Loucy (cell line): Measurements from ENCODE around the gene IGSF9B.

Experiments
- H2AFZ ChIP-seq: fragments of 200-600 bp; sonication (generic); 2 replicates; pipeline ENCODE4 v1.6.0; 2016; ENCODE audit warnings: antibody characterized with exemption, mild to moderate bottlenecking, low read length, moderate library complexity
- H3F3A ChIP-seq: fragments of 200-600 bp; 2 replicates; pipeline ENCODE4 v1.6.0; 2016; ENCODE audit warnings: antibody characterized with exemption, low read depth, mild to moderate bottlenecking
- H3K27me3 ChIP-seq: fragments of 200-600 bp; sonication (generic); 2 replicates; pipeline ENCODE4 v1.6.1; 2014; ENCODE audit warnings: low read length, mild to moderate bottlenecking; ENCODE audit not compliant: insufficient read depth, poor library complexity, severe bottlenecking
- H3K36me3 ChIP-seq: fragments of 200-600 bp; sonication (generic); 2 replicates; pipeline ENCODE4 v1.6.1; 2016; ENCODE audit warnings: low read length; ENCODE audit not compliant: insufficient read depth
- H3K4me1 ChIP-seq: fragments of 200-600 bp; sonication (generic); 2 replicates; pipeline ENCODE4 v1.5.1; 2014; ENCODE audit warnings: low read length, mild to moderate bottlenecking; ENCODE audit not compliant: insufficient read depth, poor library complexity, severe bottlenecking
- H3K4me2 ChIP-seq: fragments of 200-600 bp; sonication (generic); 2 replicates; pipeline ENCODE4 v1.6.0; 2014; ENCODE audit warnings: antibody characterized with exemption, low read length, low read depth, mild to moderate bottlenecking; ENCODE audit not compliant: poor library complexity, severe bottlenecking
- H3K4me3 ChIP-seq: fragments of 200-600 bp; sonication (generic); 2 replicates; pipeline ENCODE4 v1.5.1; 2014; ENCODE audit warnings: low read length, mild to moderate bottlenecking, mixed read lengths; ENCODE audit not compliant: poor library complexity, severe bottlenecking
- H3K79me2 ChIP-seq: fragments of 200-600 bp; sonication (generic); 2 replicates; pipeline ENCODE4 v1.6.1; 2014; ENCODE audit warnings: low read length; ENCODE audit not compliant: insufficient read depth
- H3K9ac ChIP-seq: fragments of 200-600 bp; sonication (generic); 2 replicates; pipeline ENCODE4 v1.6.0; 2014; ENCODE audit warnings: mild to moderate bottlenecking, low read depth, low read length, moderate library complexity; ENCODE audit not compliant: poor library complexity, severe bottlenecking
- H3K9me2 ChIP-seq: fragments of 200-600 bp; sonication (generic); replicated peaks from 2 replicates; pipeline ENCODE4 v1.6.1; 2016; ENCODE audit warnings: low read depth, low read length, mixed read lengths
- H3K9me3 ChIP-seq: fragments of 200-600 bp; sonication (generic); 2 replicates; pipeline ENCODE4 v1.6.1; 2014; ENCODE audit warnings: mild to moderate bottlenecking, antibody characterized with exemption, low read length, low read depth; ENCODE audit not compliant: insufficient read depth
- H4K20me1 ChIP-seq: fragments of 200-600 bp; sonication (generic); 2 replicates; pipeline ENCODE4 v1.6.0; 2014; ENCODE audit warnings: antibody characterized with exemption, low read length, mild to moderate bottlenecking; ENCODE audit not compliant: insufficient read depth, poor library complexity, severe bottlenecking
- EZH2phosphoT487 ChIP-seq: fragments of 200-600 bp; IDR thresholded peaks from 2 replicates; pipeline ENCODE4 v1.6.1; 2018; ENCODE audit warnings: antibody characterized with exemption, mild to moderate bottlenecking, moderate library complexity, borderline replicate concordance
- TF ChIP-seq, protein P1 (sequence below): fragments of 200-600 bp; sonication (generic); conservative IDR thresholded peaks from 2 replicates; pipeline ENCODE4 v1.5.1; 2014; ENCODE audit warnings: mild to moderate bottlenecking, antibody characterized with exemption, low read length

The IGSF9B gene

DNA sequence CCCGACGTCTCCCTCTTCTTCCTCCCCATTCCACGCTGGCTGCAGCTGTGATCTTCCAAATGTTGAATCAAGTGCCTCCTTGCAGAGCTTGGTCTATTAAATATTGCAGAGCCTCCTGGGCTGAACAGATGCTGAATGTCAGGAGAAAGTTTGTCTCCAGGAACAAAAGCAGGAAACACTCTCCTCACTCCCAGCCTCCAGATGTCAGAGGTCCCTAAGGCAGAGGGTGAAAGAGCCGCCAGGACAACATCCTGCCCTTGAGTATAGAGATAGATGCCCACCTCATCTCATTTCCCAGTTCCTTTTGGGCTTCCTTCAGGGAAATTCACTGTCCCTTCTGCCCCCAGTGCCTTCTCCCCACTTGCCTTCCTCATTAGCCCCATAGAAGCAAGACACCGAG, 40.8 kb upstream of the IGSF9B start:
- TF ChIP-seq EZH2phosphoT487, result no peak
- TF ChIP-seq, protein P1, sequence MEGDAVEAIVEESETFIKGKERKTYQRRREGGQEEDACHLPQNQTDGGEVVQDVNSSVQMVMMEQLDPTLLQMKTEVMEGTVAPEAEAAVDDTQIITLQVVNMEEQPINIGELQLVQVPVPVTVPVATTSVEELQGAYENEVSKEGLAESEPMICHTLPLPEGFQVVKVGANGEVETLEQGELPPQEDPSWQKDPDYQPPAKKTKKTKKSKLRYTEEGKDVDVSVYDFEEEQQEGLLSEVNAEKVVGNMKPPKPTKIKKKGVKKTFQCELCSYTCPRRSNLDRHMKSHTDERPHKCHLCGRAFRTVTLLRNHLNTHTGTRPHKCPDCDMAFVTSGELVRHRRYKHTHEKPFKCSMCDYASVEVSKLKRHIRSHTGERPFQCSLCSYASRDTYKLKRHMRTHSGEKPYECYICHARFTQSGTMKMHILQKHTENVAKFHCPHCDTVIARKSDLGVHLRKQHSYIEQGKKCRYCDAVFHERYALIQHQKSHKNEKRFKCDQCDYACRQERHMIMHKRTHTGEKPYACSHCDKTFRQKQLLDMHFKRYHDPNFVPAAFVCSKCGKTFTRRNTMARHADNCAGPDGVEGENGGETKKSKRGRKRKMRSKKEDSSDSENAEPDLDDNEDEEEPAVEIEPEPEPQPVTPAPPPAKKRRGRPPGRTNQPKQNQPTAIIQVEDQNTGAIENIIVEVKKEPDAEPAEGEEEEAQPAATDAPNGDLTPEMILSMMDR, result no peak
- Histone ChIP-seq H3K79me2 (no peaks in the 10 kb centered on the region), H3K9me2 (no peaks in the 10 kb centered on the region), H2AFZ (no peak overlapping the region), H3K9ac (no peak overlapping the region), H3K36me3 (no peaks in the 10 kb centered on the region), H3F3A (no peaks in the 10 kb centered on the region), H4K20me1 (no peaks in the 10 kb centered on the region), H3K9me3 (peaks cover 2% of the 10 kb centered on the region; the same call in 1 of the 2 replicates), H3K4me2 (no peak overlapping the region), H3K27me3 (no peaks in the 10 kb centered on the region), H3K4me3 (no peak overlapping the region), H3K4me1 (no peaks in the 10 kb centered on the region)

DNA sequence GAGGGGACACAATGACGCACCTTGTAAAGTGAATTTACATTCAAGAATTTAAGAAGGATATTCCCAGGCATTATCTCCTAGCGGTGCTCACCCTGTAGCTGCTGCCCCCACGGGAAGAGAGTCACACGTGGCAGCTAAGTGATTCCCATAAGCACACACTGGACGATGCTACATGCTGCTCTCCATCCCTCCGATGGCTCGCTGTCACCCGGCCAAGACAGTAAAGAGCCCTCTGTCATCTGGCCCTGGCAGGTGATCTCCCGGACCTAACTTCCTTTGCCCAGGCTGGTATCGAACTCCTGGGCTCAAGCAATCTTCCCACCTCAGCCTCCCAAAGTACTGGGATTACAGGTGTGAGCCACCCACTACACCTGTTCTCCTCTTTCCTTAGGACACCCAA, 39.9 kb upstream of the IGSF9B start:
- Histone ChIP-seq H3K9me2 (no peaks in the 10 kb centered on the region), H3K9me3 (peaks cover 2% of the 10 kb centered on the region; the same call in 1 of the 2 replicates), H3K4me1 (no peaks in the 10 kb centered on the region), H3K4me2 (no peak overlapping the region), H3F3A (no peaks in the 10 kb centered on the region), H3K27me3 (no peaks in the 10 kb centered on the region), H3K9ac (no peak overlapping the region), H4K20me1 (no peaks in the 10 kb centered on the region), H3K79me2 (no peaks in the 10 kb centered on the region), H2AFZ (no peak overlapping the region), H3K4me3 (no peak overlapping the region), H3K36me3 (no peaks in the 10 kb centered on the region)
- no peak for TF ChIP-seq EZH2phosphoT487
- TF ChIP-seq, protein P1, result no peak

DNA sequence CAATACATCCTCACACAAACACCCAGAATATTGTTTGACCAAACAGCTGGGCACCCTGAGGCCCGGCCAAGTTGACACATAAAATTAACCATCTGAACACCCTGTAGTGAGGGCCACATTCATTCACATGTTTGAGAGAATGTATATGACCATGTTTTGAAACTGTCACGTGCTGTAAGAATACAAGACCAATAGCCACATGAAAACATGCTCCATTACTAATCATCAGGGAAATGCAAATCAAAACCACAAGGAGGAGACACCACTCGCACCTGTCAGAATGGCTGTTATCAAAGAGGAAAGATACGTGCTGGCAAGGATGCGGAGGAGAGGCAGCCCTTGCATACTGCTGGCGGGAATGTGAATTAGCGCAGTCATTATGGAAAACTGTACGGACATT, 38.3 kb upstream of the IGSF9B start:
- Histone ChIP-seq H3K9ac (no peak overlapping the region), H3K4me2 (no peak overlapping the region), H3K9me2 (no peaks in the 10 kb centered on the region), H3K4me1 (no peaks in the 10 kb centered on the region), H3K9me3 (no peaks in the 10 kb centered on the region), H4K20me1 (no peaks in the 10 kb centered on the region), H3K36me3 (no peaks in the 10 kb centered on the region), H2AFZ (no peak overlapping the region), H3K79me2 (no peaks in the 10 kb centered on the region), H3K4me3 (no peak overlapping the region), H3K27me3 (no peaks in the 10 kb centered on the region), H3F3A (no peaks in the 10 kb centered on the region)
- TF ChIP-seq, protein P1, result no peak
- no peak for TF ChIP-seq EZH2phosphoT487
